ENCODE results near the gene TMC7. TPM values are rescaled to one million over a fixed set of nuclear protein-coding genes. Genes with fewer than 3 reads are reported as not detected.

TMC7 gene
- total and polyA plus RNA-seq, 8 donors, result 3.0 to 9.7 (median 3.8) TPM

DNA sequence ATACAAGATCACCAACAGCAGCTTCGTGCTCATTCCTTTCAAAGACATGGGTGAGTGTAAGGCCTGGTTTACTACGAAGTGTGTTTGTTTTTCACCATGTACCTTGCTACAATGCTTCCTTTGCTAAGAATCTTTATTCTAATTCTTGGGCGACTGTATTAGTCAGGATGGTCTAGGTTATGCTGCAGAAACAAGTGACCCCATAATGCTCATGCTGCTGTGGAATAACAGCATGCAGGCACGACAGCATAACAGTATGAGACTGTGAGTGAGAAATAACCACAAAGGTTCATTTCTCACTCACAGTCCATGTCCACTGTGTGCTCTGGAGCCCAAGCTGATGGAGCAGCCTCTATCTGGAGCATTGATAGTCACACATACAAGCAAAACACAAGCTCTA lies 38.0 kb downstream of the TMC7 start:
- Histone ChIP-seq H3K9me3 (no peaks in the 10 kb centered on the region), H3K27ac (no peak overlapping the region), H3K4me1 (no peaks in the 10 kb centered on the region), H3K4me3 (no peak overlapping the region), H3K36me3 (peaks cover 0 to 13% of the 10 kb centered on the region in 2 donors), H3K27me3 (no peaks in the 10 kb centered on the region)
- DNase-seq (no peak), ATAC-seq (no peak)
- TF ChIP-seq, protein P1, sequence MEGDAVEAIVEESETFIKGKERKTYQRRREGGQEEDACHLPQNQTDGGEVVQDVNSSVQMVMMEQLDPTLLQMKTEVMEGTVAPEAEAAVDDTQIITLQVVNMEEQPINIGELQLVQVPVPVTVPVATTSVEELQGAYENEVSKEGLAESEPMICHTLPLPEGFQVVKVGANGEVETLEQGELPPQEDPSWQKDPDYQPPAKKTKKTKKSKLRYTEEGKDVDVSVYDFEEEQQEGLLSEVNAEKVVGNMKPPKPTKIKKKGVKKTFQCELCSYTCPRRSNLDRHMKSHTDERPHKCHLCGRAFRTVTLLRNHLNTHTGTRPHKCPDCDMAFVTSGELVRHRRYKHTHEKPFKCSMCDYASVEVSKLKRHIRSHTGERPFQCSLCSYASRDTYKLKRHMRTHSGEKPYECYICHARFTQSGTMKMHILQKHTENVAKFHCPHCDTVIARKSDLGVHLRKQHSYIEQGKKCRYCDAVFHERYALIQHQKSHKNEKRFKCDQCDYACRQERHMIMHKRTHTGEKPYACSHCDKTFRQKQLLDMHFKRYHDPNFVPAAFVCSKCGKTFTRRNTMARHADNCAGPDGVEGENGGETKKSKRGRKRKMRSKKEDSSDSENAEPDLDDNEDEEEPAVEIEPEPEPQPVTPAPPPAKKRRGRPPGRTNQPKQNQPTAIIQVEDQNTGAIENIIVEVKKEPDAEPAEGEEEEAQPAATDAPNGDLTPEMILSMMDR (IDR thresholded peaks at IDR 0.05), result no peak
- intact Hi-C loops (cut with DNase I), result no loop called here

DNA sequence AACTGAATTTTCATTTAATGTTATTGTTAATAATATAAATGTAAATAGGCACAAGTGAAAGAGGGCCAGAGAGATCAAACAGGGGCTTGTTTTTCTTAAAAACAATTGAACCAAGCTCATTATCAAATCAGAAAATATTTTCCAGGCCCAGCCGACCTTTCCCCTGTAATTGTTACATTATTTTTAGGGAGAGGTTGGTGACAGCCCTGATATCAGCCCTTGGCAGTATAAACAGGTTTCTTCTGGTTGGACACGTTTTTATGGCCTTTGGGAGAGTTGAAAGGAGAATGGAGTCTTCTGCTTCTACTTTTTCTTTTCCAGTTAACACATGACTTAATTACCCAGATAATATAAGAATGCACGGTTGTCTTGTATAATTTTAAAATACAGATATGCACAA lies 43.7 kb downstream of the TMC7 start:
- H3K27ac ChIP-seq, result no peak overlapping the region
- H3K9me3 ChIP-seq, result no peaks in the 10 kb centered on the region
- TF ChIP-seq, protein P1 (IDR thresholded peaks at IDR 0.05), result no peak
- no peaks in the 10 kb centered on the region for H3K27me3 ChIP-seq
- no peak for ATAC-seq
- H3K4me3 ChIP-seq, result no peak overlapping the region
- H3K36me3 ChIP-seq, result peaks cover 0 to 13% of the 10 kb centered on the region in 2 donors
- DNase-seq, result no peak
- intact Hi-C loops (cut with DNase I), result no loop called here
- no peaks in the 10 kb centered on the region for H3K4me1 ChIP-seq

DNA sequence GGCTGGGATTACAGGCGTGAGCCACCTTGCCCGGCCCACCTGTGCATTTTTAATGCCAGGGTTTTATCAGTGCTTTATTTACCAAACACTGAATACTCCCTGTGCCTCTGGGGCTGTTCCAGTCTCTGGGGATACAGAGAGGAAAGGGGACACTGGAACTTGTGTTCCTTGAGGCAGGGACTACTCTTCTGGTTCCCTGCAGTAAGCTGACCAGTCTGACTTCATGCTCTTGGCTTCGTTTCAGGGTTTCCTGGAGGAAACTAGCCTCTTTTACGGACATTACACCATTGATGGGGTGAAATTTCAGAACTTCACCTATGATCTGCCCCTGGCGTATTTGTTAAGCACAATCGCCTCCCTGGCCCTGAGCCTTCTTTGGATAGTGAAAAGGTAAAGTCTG lies 46.2 kb downstream of the TMC7 start:
- Histone ChIP-seq H3K4me3 (no peak overlapping the region), H3K4me1 (no peaks in the 10 kb centered on the region), H3K36me3 (peaks cover 0 to 8% of the 10 kb centered on the region in 2 donors), H3K27me3 (no peaks in the 10 kb centered on the region), H3K27ac (no peak overlapping the region), H3K9me3 (no peaks in the 10 kb centered on the region)
- ATAC-seq (no peak), DNase-seq (no peak)
- TF ChIP-seq, protein P1 (IDR thresholded peaks at IDR 0.05), result no peak
- intact Hi-C loops (cut with DNase I), result no loop called here

DNA sequence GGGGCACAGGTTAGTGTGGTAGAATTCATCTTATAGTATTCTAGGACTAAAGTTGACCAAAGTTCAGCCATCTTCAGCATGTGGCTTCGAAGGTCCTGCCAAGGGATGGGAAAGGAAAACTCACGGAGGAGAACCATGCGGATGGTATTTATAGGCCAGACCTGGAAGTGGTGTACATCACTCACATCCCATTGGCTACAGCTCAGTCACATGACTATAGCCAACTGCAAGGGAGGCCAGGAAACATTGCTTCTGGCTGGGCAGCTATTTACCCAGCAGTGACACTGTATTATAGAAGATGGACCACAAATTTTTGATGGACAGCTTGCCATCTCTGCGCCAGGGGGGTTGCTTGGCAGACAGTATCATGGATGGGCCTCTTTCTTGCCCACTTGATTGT lies 48.0 kb downstream of the TMC7 start:
- ATAC-seq (no peak), DNase-seq (no peak)
- Histone ChIP-seq H3K9me3 (peaks cover 0 to 2% of the 10 kb centered on the region in 2 donors), H3K27me3 (no peaks in the 10 kb centered on the region), H3K4me3 (no peak overlapping the region), H3K36me3 (peaks cover 0 to 14% of the 10 kb centered on the region in 2 donors), H3K4me1 (no peaks in the 10 kb centered on the region), H3K27ac (no peak overlapping the region)
- TF ChIP-seq, protein P1 (IDR thresholded peaks at IDR 0.05), result no peak
- intact Hi-C loops (cut with DNase I), result no loop called here

DNA sequence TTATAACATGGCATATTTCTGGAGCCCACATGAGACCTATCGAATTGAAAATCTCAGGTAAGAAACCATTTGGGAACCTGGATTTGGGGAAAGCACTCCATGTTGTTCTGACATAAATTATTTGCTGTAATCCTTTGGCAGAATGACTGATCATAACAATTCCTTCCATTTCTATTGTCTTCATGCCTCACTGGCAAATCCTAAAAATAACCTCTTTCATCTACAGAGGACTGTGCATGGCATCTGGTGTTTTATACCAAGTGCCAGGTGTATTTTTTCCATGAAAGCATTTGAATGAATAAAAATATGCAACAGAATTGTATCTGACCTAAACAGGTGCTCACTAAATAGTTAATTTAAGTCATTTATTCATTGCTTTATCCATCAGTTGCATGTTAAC lies 50.0 kb downstream of the TMC7 start:
- DNase-seq (no peak), ATAC-seq (no peak)
- Histone ChIP-seq H3K36me3 (peaks cover 0 to 14% of the 10 kb centered on the region in 2 donors), H3K27me3 (no peaks in the 10 kb centered on the region), H3K9me3 (peaks cover 0 to 2% of the 10 kb centered on the region in 2 donors), H3K4me1 (no peaks in the 10 kb centered on the region), H3K27ac (no peak overlapping the region), H3K4me3 (no peak overlapping the region)
- TF ChIP-seq, protein P1 (IDR thresholded peaks at IDR 0.05), result no peak
- intact Hi-C loops (cut with DNase I), result no loop called here

Data from left lung (tissue), 10 donors.